Measurements from ENCODE around the gene MICB. TPM values are rescaled to one million over a fixed set of nuclear protein-coding genes. Genes with fewer than 3 reads are reported as not detected.

The MICB gene
- total RNA-seq (2021; ENCODE audit: unreplicated experiment) (21.7 TPM), Bru-seq, nascent RNA (percentile 57 among the genes with signal in this experiment), BruChase-seq, experiment 1, labeled RNA remaining after a 6-hour chase (percentile 68 among the genes with signal in this experiment), BruChase-seq, experiment 2, labeled RNA remaining after a 2-hour chase (percentile 73 among the genes with signal in this experiment)
- 15.0 and 15.4 TPM in 2 replicates for polyA plus RNA-seq (2012)
- long read RNA-seq, transcript MICB-204 (6 exons, 2,411 nt) = minor isoform, 16 of 48 reads
- long read RNA-seq, transcript MICB-201 (6 exons, 2,446 nt) = major isoform, 17 of 48 reads
- long read RNA-seq, partial matches to known transcripts = 4 of 48 reads
- long read RNA-seq, other reads (novel, unspliced or antisense) = 11 of 48 reads

DNA sequence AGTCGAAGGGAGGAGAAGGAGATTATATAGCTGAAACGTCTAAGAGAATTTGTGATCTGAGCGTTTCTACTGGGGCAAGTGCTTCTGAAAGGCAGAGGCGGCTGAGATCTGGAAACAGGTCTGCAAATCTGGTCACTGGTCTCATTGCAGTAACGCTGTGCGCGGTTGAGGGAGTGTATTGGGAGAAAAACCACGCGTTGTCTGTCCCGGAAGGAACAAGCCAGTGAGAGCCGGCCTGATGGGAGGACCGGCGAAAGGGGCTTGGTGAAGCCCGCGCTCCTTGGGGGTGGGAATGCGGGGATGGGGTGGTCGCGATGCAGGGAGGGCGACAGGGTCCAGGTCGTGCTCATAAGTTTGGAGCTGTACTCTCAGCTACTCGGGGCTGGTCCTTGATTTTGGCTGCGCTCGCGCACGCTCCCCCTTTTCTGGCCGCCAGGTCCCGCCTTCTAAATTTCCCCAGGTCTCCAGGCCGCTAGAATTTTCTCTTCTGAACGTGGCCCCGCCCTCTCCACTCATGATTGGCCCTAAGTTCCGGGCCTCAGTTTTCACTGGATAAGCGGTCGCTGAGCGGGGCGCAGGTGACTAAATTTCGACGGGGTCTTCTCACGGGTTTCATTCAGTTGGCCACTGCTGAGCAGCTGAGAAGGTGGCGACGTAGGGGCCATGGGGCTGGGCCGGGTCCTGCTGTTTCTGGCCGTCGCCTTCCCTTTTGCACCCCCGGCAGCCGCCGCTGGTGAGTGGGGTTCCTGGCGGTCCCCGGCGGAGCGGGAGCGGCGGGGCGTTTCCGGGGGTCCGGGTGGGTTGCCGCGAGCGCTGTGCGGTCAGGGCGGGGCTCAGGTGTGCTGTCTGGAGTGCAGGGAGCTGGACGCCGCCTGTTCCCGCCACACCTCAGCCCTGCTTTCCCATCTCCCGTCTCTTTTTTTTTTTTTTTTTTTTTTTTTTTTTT lies at the start of gene MICB:
MICB (plus strand) TSS at position 615 of the 946 bp plus-strand sequence; CDS start at position 664, 49 bp downstream.
- ATAC-seq (peak; percentile 77), DNase-seq (ENCODE audit: low read depth, low spot score) (peak; percentile 85)
- Histone ChIP-seq H3K4me2 (ENCODE audit: low read length) (peak within 1 kb of the TSS; percentile 87), H3K4me3 (replicated peaks in 1 of 2; ENCODE audit: low read depth in 1 of 2, low read length in 2 of 2) (peak within 1 kb of the TSS; percentile 65 to 70), H4K20me1 (ENCODE audit: insufficient read depth) (no peaks in the 10 kb centered on the region), H2AFZ (ENCODE audit: low read depth, low read length, poor library complexity, severe bottlenecking) (no peak within 1 kb of the TSS), H3K9me3 (ENCODE audit: control insufficient read depth in 1 of 2, insufficient read depth in 1 of 2, low read depth in 1 of 2, low read length in 2 of 2) (no peaks in the 10 kb centered on the region), H3K27me3 (ENCODE audit: insufficient read depth, low read length) (no peaks in the 10 kb centered on the region), H3K9me2 (ENCODE audit: insufficient read depth) (no peaks in the 10 kb centered on the region), H3K79me2 (ENCODE audit: insufficient read depth, low read length) (peaks cover 28% of the 10 kb centered on the region), H3K4me1 (ENCODE audit: control insufficient read depth in 1 of 2, insufficient read depth in 2 of 2, low read length in 2 of 2) (peaks cover 22 to 42% of the 10 kb centered on the region in 2 experiments), H3K9ac (ENCODE audit: low read length) (peak within 1 kb of the TSS; percentile 67), H3K27ac (ENCODE audit: low read depth, low read length) (peak within 1 kb of the TSS; percentile 64), H3K36me3 (ENCODE audit: control insufficient read depth in 1 of 2, insufficient read depth in 2 of 2, low read length in 2 of 2) (no peaks in the 10 kb centered on the region)
- ChIA-PET CTCF (no interaction called here), RAD21 (ENCODE audit: low non-redundant PET in 1 of 2, low total read pairs in 2 of 2, uncharacterized antibody in 2 of 2, unreplicated experiment in 2 of 2) (no interaction called here), POLR2A (interaction anchor here (0.6 to 2.2 kb wide), 9 partner anchors 20 to 97 kb away, joined by 3 to 10 read pairs (median 4); partner anchors contain the start of genes DDX39B and MCCD1)
- intact Hi-C loops (cut with micrococcal nuclease) = no loop called here
- no TSS peak for BruUV-seq (replicated peaks)
- TF ChIP-seq RAD21 (IDR thresholded peaks at IDR 0.05; ENCODE audit: low read depth) (no peak), SP1 (IDR thresholded peaks at IDR 0.05; ENCODE audit: low read depth) (peak; percentile 47), JUND (IDR thresholded peaks at IDR 0.05) (no peak), ZNF274 (IDR thresholded peaks at IDR 0.05; ENCODE audit: low read depth, low read length) (no peak), ZFX (IDR thresholded peaks at IDR 0.05) (no peak), CTCF (IDR thresholded peaks at IDR 0.05 in 2 of 3, conservative IDR thresholded peaks at IDR 0.05 in 1 of 3; ENCODE audit: borderline replicate concordance in 1 of 3, insufficient read depth in 1 of 3, low read depth in 2 of 3, low read length in 2 of 3) (no peak), POLR2A (IDR thresholded peaks at IDR 0.05; ENCODE audit: borderline replicate concordance, extremely low read depth, insufficient read depth, insufficient read length) (peak; percentile 47), CEBPB (IDR thresholded peaks at IDR 0.05; ENCODE audit: low read depth) (no peak), EGR1 (IDR thresholded peaks at IDR 0.05; ENCODE audit: low read depth) (no peak), POLR2AphosphoS5 (IDR thresholded peaks at IDR 0.05; ENCODE audit: low read depth, low read length) (peak; percentile 81), FOSL1 (IDR thresholded peaks at IDR 0.05; ENCODE audit: low read depth) (no peak), EZH2 (IDR thresholded peaks at IDR 0.05) (no peak), CBX3 (IDR thresholded peaks at IDR 0.05; ENCODE audit: low read depth) (no peak), SRF (IDR thresholded peaks at IDR 0.05; ENCODE audit: low read depth) (no peak), SIN3A (IDR thresholded peaks at IDR 0.05; ENCODE audit: low read depth) (0 out of 2 replicates have a peak, but pooled peaks have one; percentile 31), EZH2phosphoT487 (IDR thresholded peaks at IDR 0.05; ENCODE audit: borderline replicate concordance) (no peak), ELF1 (IDR thresholded peaks at IDR 0.05; ENCODE audit: borderline replicate concordance, low read depth) (no peak)
- TF ChIP-seq, protein P1, sequence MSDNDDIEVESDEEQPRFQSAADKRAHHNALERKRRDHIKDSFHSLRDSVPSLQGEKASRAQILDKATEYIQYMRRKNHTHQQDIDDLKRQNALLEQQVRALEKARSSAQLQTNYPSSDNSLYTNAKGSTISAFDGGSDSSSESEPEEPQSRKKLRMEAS (IDR thresholded peaks at IDR 0.05) = peak; percentile 33; the same call in 1 of the 2 replicates
- TF ChIP-seq, protein P2, sequence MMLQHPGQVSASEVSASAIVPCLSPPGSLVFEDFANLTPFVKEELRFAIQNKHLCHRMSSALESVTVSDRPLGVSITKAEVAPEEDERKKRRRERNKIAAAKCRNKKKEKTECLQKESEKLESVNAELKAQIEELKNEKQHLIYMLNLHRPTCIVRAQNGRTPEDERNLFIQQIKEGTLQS (IDR thresholded peaks at IDR 0.05) = no peak

Data from HCT116 (cell line).